GM18907 (cell line): ENCODE data around the gene JARID2.

ENCODE experiments used
- ATAC-seq: cut with Tn5 transposase; IDR thresholded peaks from one replicate; pipeline ENCODE4 v1.9.1; 2021; ENCODE audit warnings: mild to moderate bottlenecking, moderate library complexity; ENCODE audit not compliant: unreplicated experiment

The JARID2 gene

GRCh38 chr6:15431762-15432483 lies 186.1 kb downstream of the JARID2 start:
- ATAC-seq, result no peak

DNA sequence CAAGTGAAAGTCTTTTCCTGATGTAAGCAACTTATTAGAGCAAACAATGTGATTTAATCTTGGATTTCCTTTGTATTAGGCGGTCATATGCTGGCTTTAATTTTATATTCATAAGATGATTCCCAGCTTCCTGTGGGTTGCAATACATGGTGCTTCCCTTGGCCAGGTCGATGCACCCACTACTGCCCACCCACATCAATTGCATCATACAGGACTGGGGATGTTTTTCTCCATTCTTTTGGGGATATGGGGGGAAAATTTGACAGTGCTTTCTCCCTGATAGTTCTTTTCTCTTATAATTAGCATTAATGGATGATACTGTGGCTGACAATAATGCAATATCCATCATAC lies 187.6 kb downstream of the JARID2 start:
- no peak for ATAC-seq

- no peak for ATAC-seq
These were observed 188.4 kb downstream of the JARID2 start for GRCh38 chr6:15434263-15434662.

- ATAC-seq, result no peak
These were observed 189.0 kb downstream of the JARID2 start for GRCh38 chr6:15434823-15435380.

- ATAC-seq, result no peak
These were observed 189.6 kb downstream of the JARID2 start for GRCh38 chr6:15435468-15435867.

GRCh38 chr6:15436451-15436850 lies 190.6 kb downstream of the JARID2 start:
- no peak for ATAC-seq

DNA sequence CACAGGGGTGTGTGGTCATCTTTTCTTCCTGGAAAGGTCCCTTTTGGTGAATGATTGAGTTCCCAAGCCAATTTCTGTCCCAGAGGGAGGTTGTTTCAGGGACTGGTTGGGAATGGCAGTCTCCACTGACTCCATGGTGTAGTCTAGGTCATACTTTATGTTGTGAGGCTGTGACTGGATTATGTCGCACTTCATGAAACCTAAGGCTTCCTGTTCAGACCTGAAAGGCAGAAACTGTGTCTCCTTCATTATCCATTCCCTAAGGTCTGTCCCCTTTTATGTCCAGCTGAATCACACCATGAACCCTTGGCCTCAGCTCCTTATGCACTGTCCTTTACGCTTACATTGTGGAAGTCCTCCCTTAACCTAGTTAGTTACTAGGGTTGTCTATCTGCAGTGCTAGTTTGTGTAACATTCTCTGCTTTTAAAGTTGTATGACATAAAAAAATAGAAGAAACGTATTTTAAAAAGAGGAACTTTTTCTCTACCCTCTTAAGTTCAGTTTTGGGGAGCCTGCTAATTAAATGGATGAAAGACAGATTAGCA lies 191.3 kb downstream of the JARID2 start:
- no peak for ATAC-seq

- ATAC-seq, result no peak
These were observed 193.6 kb downstream of the JARID2 start for GRCh38 chr6:15439410-15440025.

- no peak for ATAC-seq
These were observed 194.2 kb downstream of the JARID2 start for GRCh38 chr6:15440040-15440439.

GRCh38 chr6:15441215-15441868 lies 195.5 kb downstream of the JARID2 start:
- no peak for ATAC-seq

DNA sequence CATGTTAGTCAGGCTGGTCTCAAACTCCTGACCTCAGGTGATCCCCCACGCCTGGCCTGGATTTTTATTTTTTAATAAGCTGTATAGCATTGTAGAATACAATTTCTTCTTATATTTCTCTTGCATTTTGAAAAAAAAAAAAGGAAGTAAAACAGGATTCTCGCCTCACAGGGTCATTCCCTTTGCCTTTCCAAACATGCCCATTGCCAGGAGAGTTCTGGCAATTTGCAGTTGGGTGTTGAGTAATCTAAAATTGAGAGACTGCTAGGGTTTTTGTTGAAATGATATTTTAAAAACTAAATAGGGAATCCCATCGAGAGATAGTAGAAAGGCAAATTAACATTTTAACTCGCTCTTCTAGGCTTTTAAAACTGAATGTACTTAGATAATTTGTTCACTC lies 196.1 kb downstream of the JARID2 start:
- no peak for ATAC-seq

GRCh38 chr6:15442467-15442866 lies 196.6 kb downstream of the JARID2 start:
- no peak for ATAC-seq

- no peak for ATAC-seq
These were observed 197.4 kb downstream of the JARID2 start for GRCh38 chr6:15443119-15443830.

- ATAC-seq, result no peak
These were observed 198.3 kb downstream of the JARID2 start for GRCh38 chr6:15444081-15444731.

DNA sequence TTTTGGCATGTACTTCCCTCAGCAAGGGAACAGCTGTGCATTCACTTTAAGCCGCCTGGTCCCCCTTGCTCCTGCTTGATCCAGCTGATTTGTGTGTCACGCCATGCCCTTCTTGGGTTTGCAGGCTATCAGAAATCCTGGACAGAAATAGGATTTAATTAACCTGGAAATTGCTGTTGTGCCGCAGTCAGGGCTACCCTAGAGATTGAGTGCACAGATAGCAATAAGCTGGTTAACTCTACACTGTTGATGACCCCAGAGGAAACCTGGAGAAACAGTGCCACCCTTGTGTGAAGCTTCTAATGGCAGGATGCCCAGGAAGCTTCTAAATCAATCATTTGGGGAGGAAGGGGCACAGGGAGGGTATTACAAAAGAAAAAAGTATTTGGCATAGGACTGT lies 199.0 kb downstream of the JARID2 start:
- no peak for ATAC-seq

GRCh38 chr6:15447546-15448267 lies 201.8 kb downstream of the JARID2 start:
- no peak for ATAC-seq

DNA sequence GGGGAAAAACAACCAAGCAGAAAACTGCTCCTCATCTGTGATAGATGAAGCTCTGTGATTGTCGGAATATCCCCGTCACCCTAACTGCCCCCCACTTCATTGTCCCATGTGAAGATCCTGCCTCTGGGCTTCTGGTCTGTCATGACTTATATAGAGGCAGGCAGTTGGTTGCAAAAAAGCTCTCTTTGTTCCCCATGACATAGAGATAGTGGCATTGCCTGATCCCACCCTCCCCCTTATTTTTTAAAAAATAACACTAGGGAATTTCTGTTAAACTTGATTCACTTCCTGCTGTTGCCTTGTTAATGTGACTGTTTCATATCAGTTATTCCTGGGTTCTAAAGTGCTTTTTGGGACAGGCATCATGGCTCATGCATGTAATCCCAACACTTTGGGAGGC lies 203.1 kb downstream of the JARID2 start:
- no peak for ATAC-seq

- ATAC-seq, result no peak
These were observed 205.9 kb downstream of the JARID2 start for GRCh38 chr6:15451738-15452137.

GRCh38 chr6:15452182-15452941 lies 206.5 kb downstream of the JARID2 start:
- no peak for ATAC-seq
